Brain microvascular endothelial cell (primary cell): ENCODE results near the gene PLA2G4A.

Experiments used
- DNase-seq: peaks from one replicate; pipeline ENCODE4 v3.0.0-alpha.2; 2020
- H3K27ac ChIP-seq: fragments of 250-450 bp; sonication (Bioruptor Pico); 2 replicates; pipeline ENCODE4 v1.5.1; 2020; ENCODE audit warnings: mild to moderate bottlenecking, moderate library complexity
- H3K27me3 ChIP-seq: fragments of 250-450 bp; sonication (Bioruptor Pico); replicated peaks from 2 replicates; pipeline ENCODE4 v1.5.1; 2020; ENCODE audit warnings: mild to moderate bottlenecking
- H3K36me3 ChIP-seq: fragments of 250-450 bp; sonication (Bioruptor Pico); replicated peaks from 2 replicates; pipeline ENCODE4 v1.5.1; 2020; ENCODE audit warnings: mild to moderate bottlenecking
- H3K4me3 ChIP-seq: 2 replicates; pipeline ENCODE4 v1.5.1; 2011; ENCODE audit warnings: low read depth, mild to moderate bottlenecking, control low read depth, low read length, moderate library complexity
- in situ Hi-C: cut with HindIII; loops from 2 replicates; pipeline ENCODE4 v1.10.0; 2017; ENCODE audit warnings: low sequenced_read_pairs, low pct_ligation_motif_present
- TF ChIP-seq, protein P1 (sequence below): IDR thresholded peaks from 2 replicates; pipeline ENCODE4 v1.5.1; 2011; ENCODE audit warnings: low read depth, mild to moderate bottlenecking, moderate library complexity, low read length, control low read depth, inconsistent platforms; ENCODE audit errors: missing control alignments

PLA2G4A gene

DNA sequence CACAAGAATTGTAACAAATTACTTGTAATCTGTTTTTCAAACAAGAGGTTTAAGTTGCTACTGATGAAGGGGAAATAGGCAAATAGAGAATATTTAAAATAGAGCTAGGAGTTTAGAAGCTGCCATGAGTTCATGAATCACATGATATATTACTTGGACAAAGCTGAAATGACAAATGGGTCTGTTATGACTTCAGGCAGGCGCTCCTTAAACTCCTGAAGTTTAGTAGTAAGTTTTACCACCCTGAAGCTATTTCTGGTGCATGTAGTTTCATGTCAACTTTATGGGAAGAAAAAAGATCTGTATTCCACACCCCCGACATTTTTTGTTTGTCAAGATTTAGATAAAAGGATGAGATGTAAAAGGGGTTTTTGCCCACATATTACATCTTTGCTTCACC lies 58.5 kb downstream of the PLA2G4A start:
- TF ChIP-seq, protein P1, sequence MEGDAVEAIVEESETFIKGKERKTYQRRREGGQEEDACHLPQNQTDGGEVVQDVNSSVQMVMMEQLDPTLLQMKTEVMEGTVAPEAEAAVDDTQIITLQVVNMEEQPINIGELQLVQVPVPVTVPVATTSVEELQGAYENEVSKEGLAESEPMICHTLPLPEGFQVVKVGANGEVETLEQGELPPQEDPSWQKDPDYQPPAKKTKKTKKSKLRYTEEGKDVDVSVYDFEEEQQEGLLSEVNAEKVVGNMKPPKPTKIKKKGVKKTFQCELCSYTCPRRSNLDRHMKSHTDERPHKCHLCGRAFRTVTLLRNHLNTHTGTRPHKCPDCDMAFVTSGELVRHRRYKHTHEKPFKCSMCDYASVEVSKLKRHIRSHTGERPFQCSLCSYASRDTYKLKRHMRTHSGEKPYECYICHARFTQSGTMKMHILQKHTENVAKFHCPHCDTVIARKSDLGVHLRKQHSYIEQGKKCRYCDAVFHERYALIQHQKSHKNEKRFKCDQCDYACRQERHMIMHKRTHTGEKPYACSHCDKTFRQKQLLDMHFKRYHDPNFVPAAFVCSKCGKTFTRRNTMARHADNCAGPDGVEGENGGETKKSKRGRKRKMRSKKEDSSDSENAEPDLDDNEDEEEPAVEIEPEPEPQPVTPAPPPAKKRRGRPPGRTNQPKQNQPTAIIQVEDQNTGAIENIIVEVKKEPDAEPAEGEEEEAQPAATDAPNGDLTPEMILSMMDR, result no peak
- DNase-seq, result no peak
- in situ Hi-C loops, result no loop called here
- Histone ChIP-seq H3K27ac (no peak overlapping the region), H3K27me3 (no peaks in the 10 kb centered on the region), H3K36me3 (no peaks in the 10 kb centered on the region), H3K4me3 (no peak overlapping the region)

DNA sequence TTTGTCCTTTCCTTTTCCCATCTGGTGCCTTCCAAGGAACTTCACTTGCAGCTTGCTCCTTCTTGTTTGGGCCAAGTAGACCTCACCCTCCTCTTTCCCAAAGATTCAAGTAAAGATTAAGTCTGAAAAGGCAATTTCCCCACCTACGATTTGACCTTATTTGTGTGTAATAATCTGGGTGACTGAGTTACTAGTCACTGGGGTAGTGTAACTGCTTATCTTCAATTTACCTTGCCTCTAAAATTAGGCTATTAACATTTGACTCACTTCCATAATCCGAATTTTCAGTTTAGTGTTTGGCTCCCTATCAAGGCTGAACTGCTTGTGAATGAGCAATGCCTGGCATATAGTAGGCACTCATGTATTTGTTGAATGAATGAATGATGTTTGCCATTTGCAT lies 59.6 kb downstream of the PLA2G4A start:
- no peak overlapping the region for H3K27ac ChIP-seq
- TF ChIP-seq, protein P1, result no peak
- no peaks in the 10 kb centered on the region for H3K27me3 ChIP-seq
- in situ Hi-C loops, result no loop called here
- no peak for DNase-seq
- no peaks in the 10 kb centered on the region for H3K36me3 ChIP-seq
- H3K4me3 ChIP-seq, result no peak overlapping the region

DNA sequence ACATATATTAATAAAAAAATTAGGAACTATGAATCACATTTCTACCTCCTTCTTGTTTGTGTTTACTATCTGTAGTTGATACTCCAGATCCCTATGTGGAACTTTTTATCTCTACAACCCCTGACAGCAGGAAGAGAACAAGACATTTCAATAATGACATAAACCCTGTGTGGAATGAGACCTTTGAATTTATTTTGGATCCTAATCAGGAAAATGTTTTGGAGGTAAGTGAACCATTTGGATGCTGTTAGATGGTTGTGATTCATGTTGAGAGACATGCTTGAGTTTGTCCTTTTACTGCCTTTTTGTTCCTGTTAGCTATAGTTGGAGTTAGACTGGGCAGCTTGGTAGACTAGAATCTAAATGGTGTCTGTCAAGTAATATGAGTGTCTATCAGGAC lies 64.2 kb downstream of the PLA2G4A start:
- Histone ChIP-seq H3K27me3 (no peaks in the 10 kb centered on the region), H3K4me3 (no peak overlapping the region), H3K27ac (peak overlapping the region; percentile 26), H3K36me3 (no peaks in the 10 kb centered on the region)
- DNase-seq, result no peak
- in situ Hi-C loops, result no loop called here
- TF ChIP-seq, protein P1, result no peak

DNA sequence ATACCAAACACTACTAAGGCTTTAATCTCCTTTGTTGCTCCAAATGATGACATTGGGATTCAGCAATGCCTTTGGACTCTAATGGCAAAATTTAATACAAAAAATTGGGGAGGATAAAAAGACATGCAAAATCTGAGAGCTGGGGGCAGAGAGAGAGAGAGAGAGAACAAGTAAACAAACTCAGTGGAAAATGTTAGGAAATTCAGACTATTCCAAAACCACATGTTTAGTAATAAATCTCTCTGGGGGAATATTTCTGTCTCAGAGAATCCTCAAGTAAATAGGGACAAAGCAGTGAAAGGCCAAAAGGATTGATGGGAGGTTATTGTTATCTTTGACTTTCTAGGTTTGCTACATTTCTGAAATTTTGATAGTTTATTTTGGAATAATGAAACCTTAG lies 65.7 kb downstream of the PLA2G4A start:
- Histone ChIP-seq H3K27me3 (no peaks in the 10 kb centered on the region), H3K36me3 (no peaks in the 10 kb centered on the region), H3K27ac (no peak overlapping the region), H3K4me3 (no peak overlapping the region)
- TF ChIP-seq, protein P1, result no peak
- DNase-seq, result no peak
- in situ Hi-C loops, result no loop called here

DNA sequence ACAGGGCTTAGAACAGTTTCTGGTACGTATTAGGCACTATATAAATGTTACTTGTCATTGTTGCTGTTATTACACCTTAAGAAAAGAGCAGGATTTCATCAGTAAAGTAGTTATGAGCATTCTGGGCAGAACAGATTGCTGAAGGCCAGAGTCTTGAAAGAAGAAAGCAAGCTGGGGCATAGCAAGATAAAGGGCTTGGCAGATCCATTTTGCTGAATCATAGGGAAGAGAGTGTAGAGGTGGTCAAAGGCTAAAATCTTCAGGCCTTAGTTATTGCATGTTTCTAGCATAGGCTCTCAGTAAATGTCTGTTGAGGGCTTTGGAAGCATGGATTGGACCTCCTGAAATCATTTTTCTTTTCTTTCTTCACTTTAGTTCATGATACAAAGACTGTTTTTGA lies 67.5 kb downstream of the PLA2G4A start:
- Histone ChIP-seq H3K27ac (peak overlapping the region; percentile 21), H3K4me3 (no peak overlapping the region), H3K27me3 (no peaks in the 10 kb centered on the region), H3K36me3 (no peaks in the 10 kb centered on the region)
- in situ Hi-C loops, result no loop called here
- TF ChIP-seq, protein P1, result no peak
- no peak for DNase-seq

DNA sequence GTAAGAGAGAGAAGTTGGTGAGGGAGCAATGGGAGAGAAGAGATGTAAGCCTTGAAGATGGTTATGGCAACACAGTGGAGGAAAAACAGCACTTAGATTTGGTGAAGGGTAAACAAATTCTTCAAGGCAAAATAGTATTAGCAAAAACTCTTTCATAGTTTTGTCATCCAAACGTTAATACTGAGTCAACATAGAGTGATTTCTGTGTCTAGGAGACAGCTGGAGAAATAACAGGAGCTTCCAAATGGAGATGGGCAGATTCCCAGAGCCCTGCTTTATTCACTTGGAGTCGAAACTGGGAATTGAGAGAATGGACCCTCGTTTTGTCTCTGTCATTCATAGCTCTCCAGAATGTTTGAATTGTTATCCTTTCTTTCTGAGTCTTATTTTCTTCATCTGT lies 68.3 kb downstream of the PLA2G4A start:
- Histone ChIP-seq H3K4me3 (no peak overlapping the region), H3K36me3 (no peaks in the 10 kb centered on the region), H3K27me3 (no peaks in the 10 kb centered on the region), H3K27ac (no peak overlapping the region)
- in situ Hi-C loops, result no loop called here
- no peak for DNase-seq
- TF ChIP-seq, protein P1, result no peak
